Esophagus muscularis mucosa (tissue), 3 donors: ENCODE data around the gene GFER.

Experiments used
- POLR2AphosphoS5 ChIP-seq, 2 donors: sonication (generic); formaldehyde crosslinking; IDR thresholded peaks; one replicate each; pipeline ENCODE4 v1.6.1; 2017; ENCODE audit warnings: antibody characterized with exemption in 2 of 2
- TF ChIP-seq, protein P1 (sequence below), 3 experiments: fragments of 200-600 bp in 2 of 3; fragments of 450-650 bp in 1 of 3; sonication (generic) in 2 of 3; IDR thresholded peaks; one replicate each; pipeline ENCODE4 v1.5.1; 2017 to 2019; ENCODE audit warnings: antibody characterized with exemption in 3 of 3, mild to moderate bottlenecking in 2 of 3, moderate library complexity in 1 of 3

DNA sequence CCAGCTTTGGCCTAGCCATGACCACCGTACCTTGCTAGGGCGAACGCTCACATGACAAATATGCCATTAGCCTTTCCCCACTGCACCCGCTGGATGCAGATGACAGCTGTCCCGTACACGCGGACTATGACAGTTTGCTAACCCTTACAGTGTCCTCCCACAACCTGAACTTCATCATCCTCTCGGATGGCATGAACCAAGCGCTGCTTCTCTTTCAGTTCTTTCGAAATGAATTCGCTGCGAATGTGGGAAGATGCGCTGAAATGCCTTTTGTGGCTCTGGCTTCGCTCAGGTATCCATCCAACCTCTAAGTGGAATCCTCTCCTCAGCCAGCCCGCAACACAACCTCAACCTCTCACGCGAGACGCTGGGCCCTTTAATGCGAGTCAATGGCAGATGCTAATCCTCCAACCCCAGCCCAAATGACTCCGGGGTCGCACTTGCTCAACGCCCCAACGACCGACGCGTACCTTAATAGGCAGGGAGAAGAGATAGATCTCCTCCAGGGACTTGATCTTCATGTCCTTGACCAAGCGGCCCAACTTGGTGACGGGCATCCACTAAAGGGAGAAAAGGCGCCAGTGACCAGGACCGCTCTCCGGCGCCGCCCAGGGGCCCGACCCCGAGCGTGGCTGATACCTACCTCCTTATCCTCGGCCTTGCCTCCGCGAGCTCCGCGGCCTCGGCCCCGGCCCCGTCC, 20.0 kb upstream of the GFER start:
- TF ChIP-seq, protein P1, sequence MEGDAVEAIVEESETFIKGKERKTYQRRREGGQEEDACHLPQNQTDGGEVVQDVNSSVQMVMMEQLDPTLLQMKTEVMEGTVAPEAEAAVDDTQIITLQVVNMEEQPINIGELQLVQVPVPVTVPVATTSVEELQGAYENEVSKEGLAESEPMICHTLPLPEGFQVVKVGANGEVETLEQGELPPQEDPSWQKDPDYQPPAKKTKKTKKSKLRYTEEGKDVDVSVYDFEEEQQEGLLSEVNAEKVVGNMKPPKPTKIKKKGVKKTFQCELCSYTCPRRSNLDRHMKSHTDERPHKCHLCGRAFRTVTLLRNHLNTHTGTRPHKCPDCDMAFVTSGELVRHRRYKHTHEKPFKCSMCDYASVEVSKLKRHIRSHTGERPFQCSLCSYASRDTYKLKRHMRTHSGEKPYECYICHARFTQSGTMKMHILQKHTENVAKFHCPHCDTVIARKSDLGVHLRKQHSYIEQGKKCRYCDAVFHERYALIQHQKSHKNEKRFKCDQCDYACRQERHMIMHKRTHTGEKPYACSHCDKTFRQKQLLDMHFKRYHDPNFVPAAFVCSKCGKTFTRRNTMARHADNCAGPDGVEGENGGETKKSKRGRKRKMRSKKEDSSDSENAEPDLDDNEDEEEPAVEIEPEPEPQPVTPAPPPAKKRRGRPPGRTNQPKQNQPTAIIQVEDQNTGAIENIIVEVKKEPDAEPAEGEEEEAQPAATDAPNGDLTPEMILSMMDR (IDR thresholded peaks at IDR 0.05) = peak in 1 of 3 experiments; percentile 21
- no peak for TF ChIP-seq POLR2AphosphoS5 (IDR thresholded peaks at IDR 0.05)
